GM23338 (cell line): ENCODE results near the gene STRIT1. TPM values are rescaled to one million over a fixed set of nuclear protein-coding genes. Genes with fewer than 3 reads are reported as not detected.

Experiments used
- ATAC-seq: fragments of 200-7000 bp; cut with Tn5 transposase; 3 replicates; pipeline ENCODE4 v1.9.1; 2020
- DNase-seq: peaks from one replicate; pipeline ENCODE4 v3.0.0-alpha.2; 2015; ENCODE audit warnings: low spot score
- H2AFZ ChIP-seq: fragments of 200-600 bp; sonication (generic); 2 replicates; pipeline ENCODE4 v1.8.0; 2016; ENCODE audit warnings: antibody characterized with exemption, mild to moderate bottlenecking, moderate library complexity
- H3F3A ChIP-seq: fragments of 200-600 bp; sonication (generic); replicated peaks from 2 replicates; pipeline ENCODE4 v1.8.0; 2017; ENCODE audit warnings: antibody characterized with exemption, mixed run types, low read depth
- H3K27ac ChIP-seq: fragments of 200-600 bp; sonication (generic); 2 replicates; pipeline ENCODE4 v1.6.1; 2016; ENCODE audit warnings: low read depth
- H3K27me3 ChIP-seq: fragments of 200-600 bp; sonication (generic); 2 replicates; pipeline ENCODE4 v1.8.0; 2016; ENCODE audit warnings: mild to moderate bottlenecking, mixed run types, moderate library complexity; ENCODE audit not compliant: insufficient read depth
- H3K36me3 ChIP-seq: fragments of 200-600 bp; sonication (generic); 2 replicates; pipeline ENCODE4 v1.8.0; 2016; ENCODE audit warnings: mild to moderate bottlenecking; ENCODE audit not compliant: insufficient read depth
- H3K4me1 ChIP-seq: fragments of 200-600 bp; sonication (generic); 2 replicates; pipeline ENCODE4 v1.8.0; 2016; ENCODE audit warnings: mild to moderate bottlenecking, moderate library complexity; ENCODE audit not compliant: insufficient read depth
- H3K4me2 ChIP-seq: fragments of 200-600 bp; sonication (generic); 2 replicates; pipeline ENCODE4 v1.7.1; 2017; ENCODE audit warnings: mixed run types
- H3K4me3 ChIP-seq: fragments of 200-600 bp; sonication (generic); 2 replicates; pipeline ENCODE4 v1.6.1; 2016; ENCODE audit warnings: mixed run types
- H3K79me2 ChIP-seq: fragments of 200-600 bp; sonication (generic); replicated peaks from 2 replicates; pipeline ENCODE4 v1.8.0; 2017; ENCODE audit warnings: mild to moderate bottlenecking; ENCODE audit not compliant: insufficient read depth
- H3K9me2 ChIP-seq: fragments of 200-600 bp; sonication (generic); 2 replicates; pipeline ENCODE4 v1.8.0; 2017; ENCODE audit not compliant: insufficient read depth
- H4K20me1 ChIP-seq: fragments of 200-600 bp; sonication (generic); replicated peaks from 2 replicates; pipeline ENCODE4 v1.8.0; 2017; ENCODE audit warnings: mild to moderate bottlenecking; ENCODE audit not compliant: insufficient read depth
- H3K27ac Mint-ChIP-seq: 2 replicates; pipeline ENCODE4 v1.8.0; 2020; ENCODE audit warnings: inconsistent platforms, mild to moderate bottlenecking, moderate library complexity, mixed read lengths
- H3K27me3 Mint-ChIP-seq: 3 replicates; pipeline ENCODE4 v1.8.0; 2022; ENCODE audit warnings: low read depth, mild to moderate bottlenecking, moderate library complexity, mixed read lengths, inconsistent platforms; ENCODE audit not compliant: insufficient read depth, poor library complexity
- H3K36me3 Mint-ChIP-seq: 3 replicates; pipeline ENCODE4 v1.8.0; 2021; ENCODE audit warnings: low read depth, mild to moderate bottlenecking, inconsistent platforms, moderate library complexity, mixed read lengths
- H3K4me1 Mint-ChIP-seq: 3 replicates; pipeline ENCODE4 v1.8.0; 2020; ENCODE audit warnings: mild to moderate bottlenecking, inconsistent platforms, mixed read lengths
- H3K4me3 Mint-ChIP-seq: 3 replicates; pipeline ENCODE4 v1.8.0; 2021; ENCODE audit warnings: moderate library complexity, mild to moderate bottlenecking, inconsistent platforms, mixed read lengths
- H3K9me3 Mint-ChIP-seq: 3 replicates; pipeline ENCODE4 v1.8.0; 2020; ENCODE audit warnings: moderate library complexity, mild to moderate bottlenecking, inconsistent platforms, mixed read lengths
- CREB1 ChIP-seq: fragments of 250-450 bp; sonication (Bioruptor Pico); IDR thresholded peaks from 2 replicates; pipeline ENCODE4 v1.5.0; 2020; ENCODE audit warnings: low read depth, mild to moderate bottlenecking, moderate library complexity
- EZH2 ChIP-seq: fragments of 200-600 bp; sonication (generic); IDR thresholded peaks from one replicate; pipeline ENCODE4 v1.8.0; 2017; ENCODE audit warnings: antibody characterized with exemption, mild to moderate bottlenecking, low read depth; ENCODE audit not compliant: unreplicated experiment
- EZH2phosphoT487 ChIP-seq: fragments of 200-600 bp; sonication (generic); IDR thresholded peaks from one replicate; pipeline ENCODE4 v1.8.1; 2018; ENCODE audit warnings: antibody characterized with exemption; ENCODE audit not compliant: unreplicated experiment
- JUNB ChIP-seq: IDR thresholded peaks from one replicate; pipeline ENCODE4 v1.6.1; 2016; ENCODE audit warnings: antibody characterized with exemption; ENCODE audit not compliant: unreplicated experiment
- NANOG ChIP-seq: IDR thresholded peaks from 2 replicates; pipeline ENCODE4 v1.6.1; 2016; ENCODE audit warnings: antibody characterized with exemption, borderline replicate concordance
- POLR2AphosphoS5 ChIP-seq: IDR thresholded peaks from 2 replicates; pipeline ENCODE4 v1.6.1; 2016; ENCODE audit warnings: antibody characterized with exemption, low read depth
- STAT1 ChIP-seq: IDR thresholded peaks from one replicate; pipeline ENCODE4 v1.6.1; 2016; ENCODE audit warnings: antibody characterized with exemption; ENCODE audit not compliant: unreplicated experiment
- ZNF114 ChIP-seq: fragments of 250-450 bp; sonication (Bioruptor Pico); IDR thresholded peaks from 2 replicates; pipeline ENCODE4 v1.5.0; 2020; ENCODE audit warnings: mild to moderate bottlenecking, moderate library complexity
- ZNF331 ChIP-seq: fragments of 250-450 bp; sonication (Bioruptor Pico); IDR thresholded peaks from 2 replicates; pipeline ENCODE4 v1.5.0; 2020; ENCODE audit warnings: low read depth, mild to moderate bottlenecking, moderate library complexity
- polyA plus RNA-seq: library from polyadenylated mRNA; unstranded; fragments of >200 nt; fragmentation: Nextera tagmentation; extraction: Ambion mirVana; gene quantifications from 2 replicates; pipeline ENCODE4 v1.2.1, GENCODE V29; 2016
- total RNA-seq: library from RNA; depleted of rRNA; stranded (reverse); fragments of >200 nt; shearing (Covaris generic); gene quantifications from 2 replicates; pipeline ENCODE4 v1.2.3, GENCODE V29; 2014
- TF ChIP-seq, protein P1 (sequence below): IDR thresholded peaks from one replicate; pipeline ENCODE4 v1.6.1; 2018; ENCODE audit warnings: antibody characterized with exemption; ENCODE audit not compliant: unreplicated experiment
- TF ChIP-seq, protein P2 (sequence below): IDR thresholded peaks from 2 replicates; pipeline ENCODE4 v1.6.1; 2016; ENCODE audit warnings: antibody characterized with exemption
- TF ChIP-seq, protein P3 (sequence below): fragments of 250-450 bp; sonication (Bioruptor Pico); IDR thresholded peaks from 2 replicates; pipeline ENCODE4 v1.5.0; 2020; ENCODE audit warnings: mild to moderate bottlenecking, moderate library complexity

The STRIT1 gene
- total and polyA plus RNA-seq, 2 experiments from 2014 or later: 1.5 to 1.6 TPM

DNA sequence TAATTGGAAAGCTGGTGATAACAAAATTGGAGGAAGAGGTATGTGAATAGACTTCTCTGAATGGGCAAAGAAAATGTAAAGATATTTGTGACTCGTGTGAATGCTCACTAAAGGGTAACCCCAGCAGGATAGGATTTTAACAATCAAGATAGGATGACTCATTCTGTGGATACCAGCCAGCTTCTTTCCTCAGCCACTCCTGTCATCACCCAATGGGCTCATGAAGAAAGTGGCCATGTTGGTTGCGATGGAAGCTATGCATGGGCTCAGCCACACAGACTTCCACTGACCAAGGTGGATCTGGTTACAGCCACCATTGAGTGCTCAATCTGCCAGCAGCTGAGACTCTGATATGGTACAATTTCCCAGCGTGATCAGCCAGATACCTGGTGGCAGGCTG, 40.9 kb downstream of the STRIT1 start:
- no peaks in the 10 kb centered on the region for H3K27me3 ChIP-seq
- H3K27ac ChIP-seq: no peak overlapping the region
- Mint-ChIP-seq H3K27ac (no peak overlapping the region), H3K36me3 (peaks cover 4% of the 10 kb centered on the region), H3K4me1 (no peaks in the 10 kb centered on the region), H3K4me3 (no peak overlapping the region), H3K9me3 (no peaks in the 10 kb centered on the region; the same call in 2 of the 3 replicates), H3K27me3 (no peaks in the 10 kb centered on the region)
- DNase-seq (no peak), ATAC-seq (no peak)
- peaks cover 16% of the 10 kb centered on the region for H3K9me2 ChIP-seq
- H3K36me3 ChIP-seq: no peaks in the 10 kb centered on the region
- no peak overlapping the region for H3K4me2 ChIP-seq
- H3K4me1 ChIP-seq: no peaks in the 10 kb centered on the region
- H4K20me1 ChIP-seq: no peaks in the 10 kb centered on the region
- no peak overlapping the region for H2AFZ ChIP-seq
- H3F3A ChIP-seq: no peaks in the 10 kb centered on the region
- no peak overlapping the region for H3K4me3 ChIP-seq
- H3K79me2 ChIP-seq: no peaks in the 10 kb centered on the region
- no peak for TF ChIP-seq CREB1 (CRISPR knock-in tag)
- no peak for TF ChIP-seq JUNB
- no peak for TF ChIP-seq EZH2

DNA sequence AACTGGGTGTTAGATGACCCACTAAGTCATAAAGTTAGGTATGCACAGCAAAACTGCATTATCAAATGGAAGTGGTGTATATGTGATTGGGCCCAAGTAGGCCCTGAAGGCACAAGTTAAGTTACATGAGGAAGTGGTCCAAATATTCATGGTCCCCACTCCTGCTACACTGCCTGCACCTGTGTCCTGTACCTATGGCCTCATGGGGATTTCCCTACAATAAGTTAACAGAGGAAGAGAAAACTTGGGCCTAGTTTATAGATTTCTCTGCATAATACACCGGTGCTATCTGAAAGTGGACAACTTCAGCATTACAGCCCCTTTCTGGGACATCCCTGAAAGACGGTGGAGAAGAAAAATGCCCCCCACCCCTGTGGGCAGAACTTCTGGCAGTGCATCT, 41.5 kb downstream of the STRIT1 start:
- H3K9me2 ChIP-seq: peaks cover 16% of the 10 kb centered on the region
- H3K79me2 ChIP-seq: no peaks in the 10 kb centered on the region
- H2AFZ ChIP-seq: no peak overlapping the region
- Mint-ChIP-seq H3K27ac (no peak overlapping the region), H3K9me3 (no peaks in the 10 kb centered on the region; the same call in 2 of the 3 replicates), H3K4me1 (no peaks in the 10 kb centered on the region), H3K27me3 (no peaks in the 10 kb centered on the region), H3K36me3 (peaks cover 4% of the 10 kb centered on the region), H3K4me3 (no peak overlapping the region)
- no peaks in the 10 kb centered on the region for H3K36me3 ChIP-seq
- ATAC-seq: no peak
- no peaks in the 10 kb centered on the region for H3K4me1 ChIP-seq
- H3K27ac ChIP-seq: no peak overlapping the region
- H4K20me1 ChIP-seq: no peaks in the 10 kb centered on the region
- H3K27me3 ChIP-seq: no peaks in the 10 kb centered on the region
- H3F3A ChIP-seq: no peaks in the 10 kb centered on the region
- no peak overlapping the region for H3K4me3 ChIP-seq
- DNase-seq: no peak
- H3K4me2 ChIP-seq: no peak overlapping the region
- TF ChIP-seq NANOG (no peak), CREB1 (CRISPR knock-in tag) (no peak), ZNF114 (CRISPR knock-in tag) (no peak), EZH2phosphoT487 (no peak), EZH2 (no peak), STAT1 (no peak), JUNB (no peak), ZNF331 (CRISPR knock-in tag) (no peak), POLR2AphosphoS5 (no peak)
- TF ChIP-seq, protein P1, sequence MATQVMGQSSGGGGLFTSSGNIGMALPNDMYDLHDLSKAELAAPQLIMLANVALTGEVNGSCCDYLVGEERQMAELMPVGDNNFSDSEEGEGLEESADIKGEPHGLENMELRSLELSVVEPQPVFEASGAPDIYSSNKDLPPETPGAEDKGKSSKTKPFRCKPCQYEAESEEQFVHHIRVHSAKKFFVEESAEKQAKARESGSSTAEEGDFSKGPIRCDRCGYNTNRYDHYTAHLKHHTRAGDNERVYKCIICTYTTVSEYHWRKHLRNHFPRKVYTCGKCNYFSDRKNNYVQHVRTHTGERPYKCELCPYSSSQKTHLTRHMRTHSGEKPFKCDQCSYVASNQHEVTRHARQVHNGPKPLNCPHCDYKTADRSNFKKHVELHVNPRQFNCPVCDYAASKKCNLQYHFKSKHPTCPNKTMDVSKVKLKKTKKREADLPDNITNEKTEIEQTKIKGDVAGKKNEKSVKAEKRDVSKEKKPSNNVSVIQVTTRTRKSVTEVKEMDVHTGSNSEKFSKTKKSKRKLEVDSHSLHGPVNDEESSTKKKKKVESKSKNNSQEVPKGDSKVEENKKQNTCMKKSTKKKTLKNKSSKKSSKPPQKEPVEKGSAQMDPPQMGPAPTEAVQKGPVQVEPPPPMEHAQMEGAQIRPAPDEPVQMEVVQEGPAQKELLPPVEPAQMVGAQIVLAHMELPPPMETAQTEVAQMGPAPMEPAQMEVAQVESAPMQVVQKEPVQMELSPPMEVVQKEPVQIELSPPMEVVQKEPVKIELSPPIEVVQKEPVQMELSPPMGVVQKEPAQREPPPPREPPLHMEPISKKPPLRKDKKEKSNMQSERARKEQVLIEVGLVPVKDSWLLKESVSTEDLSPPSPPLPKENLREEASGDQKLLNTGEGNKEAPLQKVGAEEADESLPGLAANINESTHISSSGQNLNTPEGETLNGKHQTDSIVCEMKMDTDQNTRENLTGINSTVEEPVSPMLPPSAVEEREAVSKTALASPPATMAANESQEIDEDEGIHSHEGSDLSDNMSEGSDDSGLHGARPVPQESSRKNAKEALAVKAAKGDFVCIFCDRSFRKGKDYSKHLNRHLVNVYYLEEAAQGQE: no peak
- TF ChIP-seq, protein P2, sequence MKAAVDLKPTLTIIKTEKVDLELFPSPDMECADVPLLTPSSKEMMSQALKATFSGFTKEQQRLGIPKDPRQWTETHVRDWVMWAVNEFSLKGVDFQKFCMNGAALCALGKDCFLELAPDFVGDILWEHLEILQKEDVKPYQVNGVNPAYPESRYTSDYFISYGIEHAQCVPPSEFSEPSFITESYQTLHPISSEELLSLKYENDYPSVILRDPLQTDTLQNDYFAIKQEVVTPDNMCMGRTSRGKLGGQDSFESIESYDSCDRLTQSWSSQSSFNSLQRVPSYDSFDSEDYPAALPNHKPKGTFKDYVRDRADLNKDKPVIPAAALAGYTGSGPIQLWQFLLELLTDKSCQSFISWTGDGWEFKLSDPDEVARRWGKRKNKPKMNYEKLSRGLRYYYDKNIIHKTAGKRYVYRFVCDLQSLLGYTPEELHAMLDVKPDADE: no peak
- TF ChIP-seq, protein P3, sequence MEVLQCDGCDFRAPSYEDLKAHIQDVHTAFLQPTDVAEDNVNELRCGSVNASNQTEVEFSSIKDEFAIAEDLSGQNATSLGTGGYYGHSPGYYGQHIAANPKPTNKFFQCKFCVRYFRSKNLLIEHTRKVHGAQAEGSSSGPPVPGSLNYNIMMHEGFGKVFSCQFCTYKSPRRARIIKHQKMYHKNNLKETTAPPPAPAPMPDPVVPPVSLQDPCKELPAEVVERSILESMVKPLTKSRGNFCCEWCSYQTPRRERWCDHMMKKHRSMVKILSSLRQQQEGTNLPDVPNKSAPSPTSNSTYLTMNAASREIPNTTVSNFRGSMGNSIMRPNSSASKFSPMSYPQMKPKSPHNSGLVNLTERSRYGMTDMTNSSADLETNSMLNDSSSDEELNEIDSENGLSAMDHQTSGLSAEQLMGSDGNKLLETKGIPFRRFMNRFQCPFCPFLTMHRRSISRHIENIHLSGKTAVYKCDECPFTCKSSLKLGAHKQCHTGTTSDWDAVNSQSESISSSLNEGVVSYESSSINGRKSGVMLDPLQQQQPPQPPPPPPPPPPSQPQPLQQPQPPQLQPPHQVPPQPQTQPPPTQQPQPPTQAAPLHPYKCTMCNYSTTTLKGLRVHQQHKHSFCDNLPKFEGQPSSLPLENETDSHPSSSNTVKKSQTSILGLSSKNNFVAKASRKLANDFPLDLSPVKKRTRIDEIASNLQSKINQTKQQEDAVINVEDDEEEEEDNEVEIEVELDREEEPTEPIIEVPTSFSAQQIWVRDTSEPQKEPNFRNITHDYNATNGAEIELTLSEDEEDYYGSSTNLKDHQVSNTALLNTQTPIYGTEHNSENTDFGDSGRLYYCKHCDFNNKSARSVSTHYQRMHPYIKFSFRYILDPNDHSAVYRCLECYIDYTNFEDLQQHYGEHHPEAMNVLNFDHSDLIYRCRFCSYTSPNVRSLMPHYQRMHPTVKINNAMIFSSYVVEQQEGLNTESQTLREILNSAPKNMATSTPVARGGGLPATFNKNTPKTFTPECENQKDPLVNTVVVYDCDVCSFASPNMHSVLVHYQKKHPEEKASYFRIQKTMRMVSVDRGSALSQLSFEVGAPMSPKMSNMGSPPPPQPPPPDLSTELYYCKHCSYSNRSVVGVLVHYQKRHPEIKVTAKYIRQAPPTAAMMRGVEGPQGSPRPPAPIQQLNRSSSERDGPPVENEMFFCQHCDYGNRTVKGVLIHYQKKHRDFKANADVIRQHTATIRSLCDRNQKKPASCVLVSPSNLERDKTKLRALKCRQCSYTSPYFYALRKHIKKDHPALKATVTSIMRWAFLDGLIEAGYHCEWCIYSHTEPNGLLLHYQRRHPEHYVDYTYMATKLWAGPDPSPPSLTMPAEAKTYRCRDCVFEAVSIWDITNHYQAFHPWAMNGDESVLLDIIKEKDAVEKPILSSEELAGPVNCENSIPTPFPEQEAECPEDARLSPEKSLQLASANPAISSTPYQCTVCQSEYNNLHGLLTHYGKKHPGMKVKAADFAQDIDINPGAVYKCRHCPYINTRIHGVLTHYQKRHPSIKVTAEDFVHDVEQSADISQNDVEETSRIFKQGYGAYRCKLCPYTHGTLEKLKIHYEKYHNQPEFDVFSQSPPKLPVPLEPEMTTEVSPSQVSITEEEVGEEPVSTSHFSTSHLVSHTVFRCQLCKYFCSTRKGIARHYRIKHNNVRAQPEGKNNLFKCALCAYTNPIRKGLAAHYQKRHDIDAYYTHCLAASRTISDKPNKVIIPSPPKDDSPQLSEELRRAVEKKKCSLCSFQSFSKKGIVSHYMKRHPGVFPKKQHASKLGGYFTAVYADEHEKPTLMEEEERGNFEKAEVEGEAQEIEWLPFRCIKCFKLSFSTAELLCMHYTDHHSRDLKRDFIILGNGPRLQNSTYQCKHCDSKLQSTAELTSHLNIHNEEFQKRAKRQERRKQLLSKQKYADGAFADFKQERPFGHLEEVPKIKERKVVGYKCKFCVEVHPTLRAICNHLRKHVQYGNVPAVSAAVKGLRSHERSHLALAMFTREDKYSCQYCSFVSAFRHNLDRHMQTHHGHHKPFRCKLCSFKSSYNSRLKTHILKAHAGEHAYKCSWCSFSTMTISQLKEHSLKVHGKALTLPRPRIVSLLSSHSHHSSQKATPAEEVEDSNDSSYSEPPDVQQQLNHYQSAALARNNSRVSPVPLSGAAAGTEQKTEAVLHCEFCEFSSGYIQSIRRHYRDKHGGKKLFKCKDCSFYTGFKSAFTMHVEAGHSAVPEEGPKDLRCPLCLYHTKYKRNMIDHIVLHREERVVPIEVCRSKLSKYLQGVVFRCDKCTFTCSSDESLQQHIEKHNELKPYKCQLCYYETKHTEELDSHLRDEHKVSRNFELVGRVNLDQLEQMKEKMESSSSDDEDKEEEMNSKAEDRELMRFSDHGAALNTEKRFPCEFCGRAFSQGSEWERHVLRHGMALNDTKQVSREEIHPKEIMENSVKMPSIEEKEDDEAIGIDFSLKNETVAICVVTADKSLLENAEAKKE (CRISPR knock-in tag): no peak
